ENCODE results near the gene KRTAP19-1. TPM values are rescaled to one million over a fixed set of nuclear protein-coding genes. Genes with fewer than 3 reads are reported as not detected.

The KRTAP19-1 gene
- polyA plus RNA-seq, 3 donors, result not detected

DNA sequence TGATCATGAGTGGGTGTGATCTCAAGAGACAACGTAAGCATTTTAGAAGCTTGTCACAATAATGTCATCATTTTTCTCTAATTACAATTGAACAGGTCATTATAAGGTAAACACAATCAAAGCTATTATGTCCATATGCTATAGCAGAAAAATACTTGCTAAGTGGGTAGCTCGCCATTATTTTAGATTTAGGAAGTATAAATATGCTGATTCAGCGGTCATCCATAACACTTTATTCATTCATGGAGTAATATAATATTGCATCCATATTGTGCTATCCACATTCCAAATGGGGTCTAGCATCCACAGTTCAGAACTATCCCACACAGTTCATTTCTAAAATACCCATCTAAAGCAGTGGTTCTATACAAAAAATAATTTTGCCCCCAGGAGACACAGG is 31.7 kb downstream of the KRTAP19-1 start:
- no peaks in the 10 kb centered on the region for H3K4me1 ChIP-seq (ENCODE audit: control insufficient read depth in 1 of 2, insufficient read depth in 2 of 2, low read length in 2 of 2)
- no CpG with 5 or more reads among the region's 3 CpGs for WGBS (ENCODE audit: insufficient coverage)
- H3K4me2 ChIP-seq (replicated peaks; ENCODE audit: extremely low read depth, low read length, poor library complexity, severe bottlenecking), result no peak overlapping the region
- Mint-ChIP-seq H3K4me3 (no peak overlapping the region), H3K4me1 (no peaks in the 10 kb centered on the region), H3K9me3 (peaks cover 0 to 2% (median 0%) of the 10 kb centered on the region in 7 donors), H3K27me3 (ENCODE audit: low read depth in 3 of 3) (no peaks in the 10 kb centered on the region), H3K36me3 (no peaks in the 10 kb centered on the region), H3K27ac (no peak overlapping the region)
- H3K27me3 ChIP-seq (ENCODE audit: control insufficient read depth in 2 of 2, insufficient read depth in 2 of 2, low read length in 2 of 2), result no peaks in the 10 kb centered on the region
- no peak for DNase-seq
- H4K20me1 ChIP-seq (ENCODE audit: insufficient read depth, low read length), result no peaks in the 10 kb centered on the region
- H3K36me3 ChIP-seq (replicated peaks in 1 of 2; ENCODE audit: control insufficient read depth in 1 of 2, insufficient read depth in 2 of 2, low read length in 2 of 2), result no peaks in the 10 kb centered on the region
- no peak overlapping the region for H3K9ac ChIP-seq (ENCODE audit: insufficient read depth, low read length, poor library complexity, severe bottlenecking)
- H3K9me3 ChIP-seq (replicated peaks in 1 of 2; ENCODE audit: control insufficient read depth in 1 of 2, insufficient read depth in 1 of 2, low read length in 2 of 2), result no peaks in the 10 kb centered on the region
- intact Hi-C loops (cut with micrococcal nuclease), result no loop called here
- TF ChIP-seq, protein P1, sequence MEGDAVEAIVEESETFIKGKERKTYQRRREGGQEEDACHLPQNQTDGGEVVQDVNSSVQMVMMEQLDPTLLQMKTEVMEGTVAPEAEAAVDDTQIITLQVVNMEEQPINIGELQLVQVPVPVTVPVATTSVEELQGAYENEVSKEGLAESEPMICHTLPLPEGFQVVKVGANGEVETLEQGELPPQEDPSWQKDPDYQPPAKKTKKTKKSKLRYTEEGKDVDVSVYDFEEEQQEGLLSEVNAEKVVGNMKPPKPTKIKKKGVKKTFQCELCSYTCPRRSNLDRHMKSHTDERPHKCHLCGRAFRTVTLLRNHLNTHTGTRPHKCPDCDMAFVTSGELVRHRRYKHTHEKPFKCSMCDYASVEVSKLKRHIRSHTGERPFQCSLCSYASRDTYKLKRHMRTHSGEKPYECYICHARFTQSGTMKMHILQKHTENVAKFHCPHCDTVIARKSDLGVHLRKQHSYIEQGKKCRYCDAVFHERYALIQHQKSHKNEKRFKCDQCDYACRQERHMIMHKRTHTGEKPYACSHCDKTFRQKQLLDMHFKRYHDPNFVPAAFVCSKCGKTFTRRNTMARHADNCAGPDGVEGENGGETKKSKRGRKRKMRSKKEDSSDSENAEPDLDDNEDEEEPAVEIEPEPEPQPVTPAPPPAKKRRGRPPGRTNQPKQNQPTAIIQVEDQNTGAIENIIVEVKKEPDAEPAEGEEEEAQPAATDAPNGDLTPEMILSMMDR (IDR thresholded peaks at IDR 0.05), result no peak
- no peak overlapping the region for H3K27ac ChIP-seq (ENCODE audit: low read depth in 1 of 2, low read length in 2 of 2)
- H3K4me3 ChIP-seq (replicated peaks in 1 of 3; ENCODE audit: low read depth in 2 of 3, low read length in 3 of 3), result no peak overlapping the region
- H2AFZ ChIP-seq (ENCODE audit: insufficient read depth, low read depth, low read length, poor library complexity, severe bottlenecking), result no peak overlapping the region
- H3K79me2 ChIP-seq (ENCODE audit: insufficient read depth, low read length), result no peaks in the 10 kb centered on the region

DNA sequence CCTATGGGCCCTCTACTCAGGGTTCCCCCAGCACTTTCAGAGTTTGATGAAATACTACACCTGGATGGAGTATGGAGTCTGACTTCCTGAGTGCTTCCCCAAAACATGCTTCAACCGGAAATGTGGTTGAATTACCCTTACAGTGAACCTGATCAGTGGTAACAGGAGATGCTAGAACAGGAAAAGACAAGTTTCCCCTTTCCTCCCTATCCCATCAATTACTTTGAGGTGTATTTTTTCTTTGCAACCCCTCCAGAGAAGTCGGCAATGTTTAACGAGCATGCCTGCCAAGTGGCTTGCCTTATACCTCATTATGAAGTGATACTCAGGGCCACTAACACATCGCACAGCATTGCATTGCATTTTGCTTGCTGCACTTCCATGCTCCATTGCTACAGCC is 33.1 kb downstream of the KRTAP19-1 start:
- H3K9me3 ChIP-seq (replicated peaks in 1 of 2; ENCODE audit: control insufficient read depth in 1 of 2, insufficient read depth in 1 of 2, low read length in 2 of 2), result no peaks in the 10 kb centered on the region
- Mint-ChIP-seq H3K4me1 (no peaks in the 10 kb centered on the region), H3K27ac (no peak overlapping the region), H3K27me3 (ENCODE audit: low read depth in 3 of 3) (no peaks in the 10 kb centered on the region), H3K4me3 (no peak overlapping the region), H3K36me3 (no peaks in the 10 kb centered on the region), H3K9me3 (peaks cover 0 to under 1% (median 0%) of the 10 kb centered on the region in 7 donors)
- H3K4me1 ChIP-seq (ENCODE audit: control insufficient read depth in 1 of 2, insufficient read depth in 2 of 2, low read length in 2 of 2), result no peaks in the 10 kb centered on the region
- H3K36me3 ChIP-seq (replicated peaks in 1 of 2; ENCODE audit: control insufficient read depth in 1 of 2, insufficient read depth in 2 of 2, low read length in 2 of 2), result no peaks in the 10 kb centered on the region
- DNase-seq, result no peak
- TF ChIP-seq, protein P1 (IDR thresholded peaks at IDR 0.05), result no peak
- no peak overlapping the region for H3K9ac ChIP-seq (ENCODE audit: insufficient read depth, low read length, poor library complexity, severe bottlenecking)
- no peaks in the 10 kb centered on the region for H3K79me2 ChIP-seq (ENCODE audit: insufficient read depth, low read length)
- intact Hi-C loops (cut with micrococcal nuclease), result no loop called here
- no peak overlapping the region for H3K4me2 ChIP-seq (replicated peaks; ENCODE audit: extremely low read depth, low read length, poor library complexity, severe bottlenecking)
- no peaks in the 10 kb centered on the region for H4K20me1 ChIP-seq (ENCODE audit: insufficient read depth, low read length)
- no peak overlapping the region for H3K4me3 ChIP-seq (replicated peaks in 1 of 3; ENCODE audit: low read depth in 2 of 3, low read length in 3 of 3)
- no peak overlapping the region for H3K27ac ChIP-seq (ENCODE audit: low read depth in 1 of 2, low read length in 2 of 2)
- H2AFZ ChIP-seq (ENCODE audit: insufficient read depth, low read depth, low read length, poor library complexity, severe bottlenecking), result no peak overlapping the region
- WGBS (ENCODE audit: insufficient coverage), result 10% methylated on average over 3 of the region's 4 CpGs
- H3K27me3 ChIP-seq (ENCODE audit: control insufficient read depth in 2 of 2, insufficient read depth in 2 of 2, low read length in 2 of 2), result no peaks in the 10 kb centered on the region
